H1 (cell line): ENCODE measurements around the gene R3HDM2. TPM values are rescaled to one million over a fixed set of nuclear protein-coding genes. Genes with fewer than 3 reads are reported as not detected.

ENCODE experiments used
- CTCF ChIA-PET: fragments of 300-600 bp; sonication (Branson Sonifier 250); formaldehyde crosslinking; loops from one replicate; lab custom pipeline; 2021; ENCODE audit not compliant: partially characterized antibody; lab: Charles Lee
- POLR2A ChIA-PET: fragments of 300-600 bp; sonication (Branson Sonifier 250); formaldehyde crosslinking; loops from one replicate; lab custom pipeline; 2021; ENCODE audit warnings: inconsistent platforms; ENCODE audit not compliant: partially characterized antibody; lab: Charles Lee
- DNase-seq, 2 experiments: peaks; one replicate each; pipeline versions ENCODE4 v3.0.0 to v3.0.0-alpha.2; 2010 to 2022; ENCODE audit warnings: low spot score in 2 of 2, low read depth in 1 of 2, mixed read lengths in 1 of 2
- FAIRE-seq: peaks from 2 replicates; lab custom pipeline; 2011; peaks lifted over from hg19 to GRCh38; lab: Jason Lieb, UNC
- H2AFZ ChIP-seq: 2 replicates; pipeline ENCODE4 v1.8.1; 2012; ENCODE audit warnings: low read length, inconsistent platforms
- H2AK5ac ChIP-seq: 2 replicates; pipeline ENCODE4 v1.6.1; 2013; ENCODE audit warnings: low read depth, low read length
- H2BK120ac ChIP-seq: replicated peaks from 2 replicates; pipeline ENCODE3; 2013; ENCODE audit warnings: low read depth, low read length, inconsistent platforms
- H2BK12ac ChIP-seq: 2 replicates; pipeline ENCODE4 v1.6.1; 2013; ENCODE audit warnings: low read depth, low read length
- H2BK15ac ChIP-seq: 2 replicates; pipeline ENCODE4 v1.6.1; 2013; ENCODE audit warnings: low read length
- H2BK20ac ChIP-seq: 2 replicates; pipeline ENCODE4 v1.6.1; 2013; ENCODE audit warnings: low read length
- H2BK5ac ChIP-seq: 2 replicates; pipeline ENCODE4 v1.6.1; 2013; ENCODE audit warnings: low read depth, low read length
- H3K14ac ChIP-seq: 2 replicates; pipeline ENCODE4 v1.6.1; 2013; ENCODE audit warnings: inconsistent platforms; ENCODE audit not compliant: insufficient read length
- H3K18ac ChIP-seq: 2 replicates; pipeline ENCODE4 v1.6.1; 2013; ENCODE audit warnings: low read length; ENCODE audit errors: extremely low read depth
- H3K23ac ChIP-seq: 2 replicates; pipeline ENCODE4 v1.6.1; 2013; ENCODE audit warnings: inconsistent platforms; ENCODE audit not compliant: insufficient read length
- H3K23me2 ChIP-seq: 2 replicates; pipeline ENCODE4 v1.6.1; 2013; ENCODE audit warnings: low read depth, low read length
- H3K27ac ChIP-seq: 2 replicates; pipeline ENCODE4 v1.6.1; 2011; ENCODE audit warnings: low read depth, low read length, inconsistent platforms
- H3K27me3 ChIP-seq, 4 experiments: replicated peaks in 1 of 4; 1 replicate in 1 of 4; 2 replicates in 3 of 4; pipeline versions ENCODE4 v1.6.1 to v1.8.1; 2011 to 2013; ENCODE audit warnings: low read length in 3 of 4, mild to moderate bottlenecking in 3 of 4, inconsistent platforms in 2 of 4, mixed read lengths in 2 of 4, moderate library complexity in 1 of 4; ENCODE audit not compliant: control insufficient read depth in 3 of 4, insufficient read depth in 3 of 4; ENCODE audit errors: extremely low read depth in 1 of 4
- H3K36me3 ChIP-seq, 4 experiments: 2 replicates each; pipeline versions ENCODE4 v1.6.1 to v1.8.1; 2011 to 2013; ENCODE audit warnings: mild to moderate bottlenecking in 4 of 4, low read length in 3 of 4, moderate library complexity in 2 of 4, control low read depth in 1 of 4, inconsistent platforms in 1 of 4; ENCODE audit not compliant: insufficient read depth in 4 of 4, control insufficient read depth in 2 of 4
- H3K4ac ChIP-seq: replicated peaks from 2 replicates; pipeline ENCODE3; 2013; ENCODE audit warnings: low read length, low read depth, mixed read lengths, inconsistent platforms; ENCODE audit not compliant: insufficient read length
- H3K4me1 ChIP-seq, 4 experiments: replicated peaks in 1 of 4; 1 replicate in 1 of 4; 2 replicates in 3 of 4; pipeline versions ENCODE4 v1.6.1 to v1.8.1; 2011 to 2013; ENCODE audit warnings: low read length in 3 of 4, inconsistent platforms in 2 of 4, mixed read lengths in 1 of 4; ENCODE audit not compliant: insufficient read depth in 4 of 4, control insufficient read depth in 3 of 4
- H3K4me2 ChIP-seq, 2 experiments: 2 replicates each; pipeline versions ENCODE4 v1.6.1 to v1.8.1; 2011 to 2013; ENCODE audit warnings: low read depth in 2 of 2, low read length in 2 of 2, control low read depth in 1 of 2, inconsistent platforms in 1 of 2, mild to moderate bottlenecking in 1 of 2; ENCODE audit not compliant: insufficient read depth in 1 of 2
- H3K4me3 ChIP-seq, 4 experiments: fragments of 200-600, 300-600 bp in 1 of 4; sonication (generic), shearing (Covaris generic), sonication (Bioruptor Twin) in 1 of 4; 2 replicates each; pipeline versions ENCODE4 v1.5.1 to v1.8.1; 2011 to 2016; ENCODE audit warnings: low read length in 4 of 4, low read depth in 3 of 4, control low read depth in 2 of 4, inconsistent platforms in 2 of 4, mild to moderate bottlenecking in 2 of 4, mixed read lengths in 1 of 4, moderate library complexity in 1 of 4; ENCODE audit not compliant: insufficient read depth in 2 of 4; ENCODE audit errors: extremely low read depth in 1 of 4
- H3K56ac ChIP-seq: replicated peaks from 2 replicates; pipeline ENCODE3; 2013; ENCODE audit warnings: low read depth, mild to moderate bottlenecking, mixed read lengths, low read length, inconsistent platforms; ENCODE audit not compliant: insufficient read length
- H3K79me1 ChIP-seq: 2 replicates; pipeline ENCODE4 v1.6.1; 2013; ENCODE audit warnings: low read depth, low read length, control low read depth
- H3K79me2 ChIP-seq, 2 experiments: 2 replicates each; pipeline versions ENCODE4 v1.6.1 to v1.8.1; 2012 to 2013; ENCODE audit warnings: low read length in 2 of 2, mild to moderate bottlenecking in 2 of 2, inconsistent platforms in 1 of 2; ENCODE audit not compliant: insufficient read depth in 2 of 2, control insufficient read depth in 1 of 2
- H3K9ac ChIP-seq, 4 experiments: replicated peaks in 1 of 4; 1 replicate in 1 of 4; 2 replicates in 3 of 4; pipeline versions ENCODE4 v1.6.1 to v1.8.1; 2011 to 2013; ENCODE audit warnings: low read depth in 3 of 4, low read length in 3 of 4, control low read depth in 2 of 4, mild to moderate bottlenecking in 2 of 4, moderate library complexity in 2 of 4, inconsistent platforms in 1 of 4; ENCODE audit errors: extremely low read depth in 1 of 4
- H3K9me3 ChIP-seq, 2 experiments: 2 replicates each; pipeline versions ENCODE4 v1.6.1 to v1.8.1; 2012 to 2013; ENCODE audit warnings: mild to moderate bottlenecking in 2 of 2, moderate library complexity in 2 of 2, control low read depth in 1 of 2, inconsistent platforms in 1 of 2, low read depth in 1 of 2, low read length in 1 of 2, mixed read lengths in 1 of 2; ENCODE audit not compliant: insufficient read depth in 2 of 2
- H4K20me1 ChIP-seq, 2 experiments: replicated peaks in 1 of 2; 2 replicates each; pipeline versions ENCODE3 to v1.8.1; 2011 to 2013; ENCODE audit warnings: inconsistent platforms in 2 of 2, low read length in 2 of 2, mild to moderate bottlenecking in 1 of 2; ENCODE audit not compliant: insufficient read depth in 2 of 2, control insufficient read depth in 1 of 2
- H4K5ac ChIP-seq: 2 replicates; pipeline ENCODE4 v1.6.1; 2013; ENCODE audit warnings: low read length, low read depth, mixed read lengths, inconsistent platforms; ENCODE audit not compliant: insufficient read length
- H4K8ac ChIP-seq: 2 replicates; pipeline ENCODE4 v1.8.0; 2013; ENCODE audit warnings: mild to moderate bottlenecking, moderate library complexity, low read length, inconsistent platforms; ENCODE audit not compliant: insufficient read depth; ENCODE audit errors: extremely low read depth
- H4K91ac ChIP-seq: replicated peaks from 2 replicates; pipeline ENCODE3; 2013; ENCODE audit warnings: low read length, mixed read lengths, inconsistent platforms; ENCODE audit not compliant: insufficient read length
- CBX8 ChIP-seq: fragments of 300-800, 300-1000 bp; sonication (generic); IDR thresholded peaks from 2 replicates; pipeline ENCODE4 v1.7.1; 2016; ENCODE audit warnings: low read depth, low read length, borderline replicate concordance
- CHD2 ChIP-seq: IDR thresholded peaks from 2 replicates; pipeline ENCODE4 v1.6.1; 2012; ENCODE audit warnings: low read length, improper control_type of control experiment
- EZH2 ChIP-seq: fragments of 200-600 bp; sonication (generic); IDR thresholded peaks from 2 replicates; pipeline ENCODE4 v1.7.1; 2012; ENCODE audit warnings: low read depth, mild to moderate bottlenecking, moderate library complexity, low read length, inconsistent platforms; ENCODE audit not compliant: severe bottlenecking
- HDAC6 ChIP-seq: IDR thresholded peaks from one replicate; pipeline ENCODE4 v1.7.1; 2012; ENCODE audit warnings: low read depth, mild to moderate bottlenecking, inconsistent platforms, low read length, moderate library complexity
- NANOG ChIP-seq: IDR thresholded peaks from 2 replicates; pipeline ENCODE4 v1.6.1; 2011; ENCODE audit warnings: low read length, low read depth, mild to moderate bottlenecking, inconsistent platforms; ENCODE audit not compliant: insufficient read depth, poor library complexity, severe bottlenecking
- SAP30 ChIP-seq: fragments of 300-600 bp; sonication (generic); IDR thresholded peaks from 2 replicates; pipeline ENCODE4 v1.7.1; 2012; ENCODE audit warnings: low read length, moderate library complexity, mild to moderate bottlenecking, inconsistent platforms; ENCODE audit not compliant: insufficient read depth, insufficient replicate concordance
- SIN3A ChIP-seq, 2 experiments: IDR thresholded peaks in 1 of 2; conservative IDR thresholded peaks in 1 of 2; 2 replicates each; pipeline ENCODE4 v1.6.1; 2011 to 2012; ENCODE audit warnings: low read length in 2 of 2, improper control_type of control experiment in 1 of 2, low read depth in 1 of 2, mild to moderate bottlenecking in 1 of 2
- SP2 ChIP-seq: IDR thresholded peaks from 2 replicates; pipeline ENCODE4 v1.6.1; 2012; ENCODE audit warnings: mild to moderate bottlenecking, low read length, inconsistent platforms
- SRF ChIP-seq: IDR thresholded peaks from 2 replicates; pipeline ENCODE4 v1.6.1; 2011; ENCODE audit warnings: mild to moderate bottlenecking, low read depth, low read length, moderate library complexity
- TEAD4 ChIP-seq: IDR thresholded peaks from 2 replicates; pipeline ENCODE4 v1.6.1; 2012; ENCODE audit warnings: low read depth, low read length, inconsistent platforms, mixed read lengths
- WGBS, 2 experiments: shearing (Covaris generic) in 1 of 2; methylation state at CpG; one replicate each; pipeline versions ENCODE4 v1.1.6 to v1.1.7; 2013 to 2015; ENCODE audit warnings: low lambda C conversion rate in 2 of 2, mixed read lengths in 2 of 2, inconsistent platforms in 1 of 2, low coverage in 1 of 2, missing lambda C conversion rate in 1 of 2; ENCODE audit not compliant: insufficient replicate concordance in 2 of 2, insufficient coverage in 1 of 2, insufficient read length in 1 of 2; ENCODE audit errors: extremely low coverage in 1 of 2, missing lambda C conversion rate in 1 of 2; 5-methylcytosine and 5-hydroxymethylcytosine counted together
- polyA plus RNA-seq, 7 experiments: library from polyadenylated mRNA; depleted of rRNA in 3 of 7; stranded (reverse) in 5 of 7; unstranded in 2 of 7; fragments of >200 nt in 5 of 7; fragments of 200-250 nt in 2 of 7; gene quantifications; 1 replicate in 5 of 7; 2 replicates in 1 of 7; 4 replicates in 1 of 7; pipeline versions ENCODE4 v1.2.1 to v1.2.3, GENCODE V29; 2011 to 2013; ENCODE audit warnings: missing spikeins in 2 of 7, mixed read lengths in 2 of 7
- total RNA-seq: library from RNA; stranded (reverse); fragmentation: NEBNext Ultra II Directional; extraction: Animal tissue kit (Norgen Biotek cat#: 25700); gene quantifications from 2 replicates; pipeline ENCODE4 v1.2.1, GENCODE V29; 2021

R3HDM2 gene
- total and polyA plus RNA-seq, 2 of the 8 experiments (the other 6 are each of a cell fraction or from before 2014, with no cell fraction given) = 25.6 to 27.0 TPM

GRCh38 chr12:57461276-57461916, 30.6 kb upstream of the R3HDM2 start:
- peak in 1 of 2 experiments; percentile 92 for DNase-seq
- Histone ChIP-seq H3K79me1 (no peaks in the 10 kb centered on the region), H3K56ac (peak overlapping the region; percentile 37), H2BK20ac (0 out of 2 replicates have a peak overlapping the region, but pooled peaks have one; percentile 43), H2AFZ (no peak overlapping the region), H3K9ac (peak overlapping the region in 3 of 4 experiments; percentile 72 to 83 (median 74); a peak in 6 of 7 replicates), H4K20me1 (no peaks in the 10 kb centered on the region), H3K4me1 (peaks cover 0 to 12% (median 6%) of the 10 kb centered on the region in 4 experiments; a peak in 6 of 7 replicates), H3K14ac (no peak overlapping the region), H3K4me3 (peak overlapping the region; percentile 72 to 91 (median 86)), H3K23me2 (peaks cover 4% of the 10 kb centered on the region; the same call in 1 of the 2 replicates), H3K18ac (peak overlapping the region; percentile 98), H2BK120ac (no peak overlapping the region), H2BK12ac (peak overlapping the region; percentile 90; the same call in 1 of the 2 replicates), H3K4ac (peak overlapping the region; percentile 28), H4K91ac (no peak overlapping the region), H3K4me2 (peak overlapping the region; percentile 84 to 95), H3K27ac (peak overlapping the region; percentile 87), H3K79me2 (peaks cover 0 to 16% of the 10 kb centered on the region in 2 experiments; a peak in 1 of 4 replicates), H3K36me3 (peaks cover 0 to 4% (median 1%) of the 10 kb centered on the region in 4 experiments; a peak in 4 of 8 replicates), H2BK15ac (no peak overlapping the region), H4K5ac (peak overlapping the region; percentile 40), H4K8ac (no peak overlapping the region), H3K27me3 (no peaks in the 10 kb centered on the region), H3K23ac (no peak overlapping the region), H3K9me3 (no peaks in the 10 kb centered on the region), H2AK5ac (no peak overlapping the region), H2BK5ac (peak overlapping the region; percentile 98)
- no peak for FAIRE-seq
- WGBS, 2 experiments = 0% methylated on average over 10 of the region's 32 CpGs; no CpG with 5 or more reads in 1 of the 2 experiments
- ChIA-PET CTCF (interaction anchor here (0.5 to 18.5 kb wide), 13 partner anchors 9 to 531 kb away, joined by 3 to 478 read pairs (median 4); partner anchors contain the start of genes ARHGAP9, MARS1 and STAC3), POLR2A (interaction anchor here (1.0 to 6.4 kb wide), 9 partner anchors 9 to 238 kb away, joined by 3 to 51 read pairs (median 4); partner anchors contain the start of gene SHMT2)
- TF ChIP-seq SAP30 (peak; percentile 32), EZH2 (no peak), CBX8 (no peak), HDAC6 (no peak), SIN3A (conservative IDR thresholded peaks at IDR 0.05 in 1 of 2, IDR thresholded peaks at IDR 0.05 in 1 of 2; ENCODE audit: low read depth in 1 of 2, low read length in 2 of 2) (0 out of 4 replicates have a peak, but pooled peaks of 1 of the 2 experiments have one; percentile 15), NANOG (no peak), SRF (no peak), TEAD4 (0 out of 2 replicates have a peak, but pooled peaks have one; percentile 35), SP2 (no peak), CHD2 (no peak)
